NCI-H460 (cell line): ENCODE measurements around the gene HCN2. TPM values are rescaled to one million over a fixed set of nuclear protein-coding genes. Genes with fewer than 3 reads are reported as not detected.

Source experiments
- DNase-seq: peaks from one replicate; pipeline ENCODE4 v3.0.0-alpha.2; 2016; ENCODE audit warnings: low read depth; ENCODE audit errors: extremely low read depth
- total RNA-seq: library from RNA; depleted of rRNA; stranded (reverse); fragments of >200 nt; shearing (Covaris generic); gene quantifications from 2 replicates; pipeline ENCODE4 v1.2.3, GENCODE V29; 2014

The HCN2 gene
- total RNA-seq, 1 experiment from 2014 or later = 0.45 TPM

DNA sequence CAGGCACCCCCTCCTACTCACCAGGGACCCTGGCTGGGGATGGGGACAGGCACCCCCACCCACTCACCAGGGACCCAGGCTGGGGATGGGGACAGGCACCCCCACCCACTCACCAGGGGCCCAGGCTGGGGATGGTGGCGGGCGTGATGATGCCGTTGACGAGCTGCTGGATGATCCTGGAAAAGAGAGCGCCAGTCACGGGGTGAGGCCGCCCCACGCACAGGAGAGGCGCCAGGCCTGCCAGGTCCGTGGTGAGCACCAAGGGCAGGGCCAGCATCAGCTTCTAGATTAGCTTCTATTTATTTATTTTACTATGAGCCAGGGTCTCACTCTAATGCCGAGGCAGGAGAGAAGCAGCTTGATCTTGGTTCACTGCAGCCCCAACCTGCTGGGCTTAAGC lies 60.4 kb downstream of the HCN2 start:
- DNase-seq = no peak

DNA sequence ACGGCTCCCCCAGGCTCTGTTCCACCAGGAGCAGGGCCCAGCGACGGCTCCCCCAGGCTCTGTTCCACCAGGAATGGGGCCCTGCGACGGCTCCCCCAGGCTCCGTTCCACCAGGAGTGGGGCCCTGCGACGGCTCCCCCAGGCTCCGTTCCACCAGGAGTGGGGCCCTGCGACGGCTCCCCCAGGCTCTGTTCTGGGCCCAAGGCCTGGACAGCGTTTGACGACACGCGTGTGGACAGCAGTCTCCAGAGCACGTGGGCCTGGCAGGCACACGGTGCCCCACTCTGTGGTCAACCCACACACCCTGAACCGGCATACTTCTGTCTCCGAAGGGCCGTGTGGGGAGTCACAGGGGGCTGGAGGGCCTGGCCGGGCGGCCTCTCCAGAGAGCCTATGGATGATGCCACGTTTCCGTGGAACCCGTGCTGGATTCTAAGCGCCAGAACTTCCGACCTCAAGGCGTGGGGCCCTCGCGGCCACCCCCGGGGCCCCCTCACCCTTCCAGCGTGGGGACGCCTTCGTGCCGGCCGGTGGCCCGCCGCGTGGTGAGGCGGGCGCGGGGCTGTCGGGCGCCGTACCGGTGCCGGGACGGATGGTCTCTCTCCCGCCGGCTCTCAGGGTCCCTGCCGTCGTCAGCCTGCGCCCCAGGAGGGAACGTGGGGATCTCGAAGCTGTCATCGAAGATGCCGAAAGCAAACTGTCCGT lies 61.6 kb downstream of the HCN2 start:
- DNase-seq = no peak

DNA sequence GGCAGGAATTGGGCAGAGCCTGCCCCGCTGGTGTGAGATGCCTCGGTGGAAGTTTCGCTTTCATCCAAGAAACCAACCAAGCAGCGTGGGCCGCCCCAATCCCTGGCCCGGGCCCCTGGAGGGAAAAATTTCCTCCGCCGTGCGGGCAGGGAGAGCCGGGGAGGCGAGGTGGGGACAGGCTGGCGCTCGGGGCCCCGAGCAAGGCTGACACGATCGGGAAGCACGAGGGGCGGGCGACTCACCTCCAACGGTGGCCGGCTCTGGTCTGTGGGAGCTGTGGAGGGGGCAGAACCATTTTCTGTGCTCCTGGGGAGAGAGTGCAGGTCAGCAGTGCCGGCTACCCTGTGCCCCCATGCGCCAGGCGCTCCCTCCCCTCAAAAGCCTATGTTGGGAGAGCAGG lies 62.3 kb downstream of the HCN2 start:
- no peak for DNase-seq

GRCh38 chr19:652467-653389 lies 63.0 kb downstream of the HCN2 start:
- DNase-seq = no peak

- no peak for DNase-seq
Measured at GRCh38 chr19:653425-653824, 63.7 kb downstream of the HCN2 start.

- DNase-seq = no peak
Measured at GRCh38 chr19:655691-656090, 66.0 kb downstream of the HCN2 start.

GRCh38 chr19:656751-657559 lies 67.3 kb downstream of the HCN2 start:
- no peak for DNase-seq

GRCh38 chr19:657611-658010 lies 67.9 kb downstream of the HCN2 start:
- no peak for DNase-seq

DNA sequence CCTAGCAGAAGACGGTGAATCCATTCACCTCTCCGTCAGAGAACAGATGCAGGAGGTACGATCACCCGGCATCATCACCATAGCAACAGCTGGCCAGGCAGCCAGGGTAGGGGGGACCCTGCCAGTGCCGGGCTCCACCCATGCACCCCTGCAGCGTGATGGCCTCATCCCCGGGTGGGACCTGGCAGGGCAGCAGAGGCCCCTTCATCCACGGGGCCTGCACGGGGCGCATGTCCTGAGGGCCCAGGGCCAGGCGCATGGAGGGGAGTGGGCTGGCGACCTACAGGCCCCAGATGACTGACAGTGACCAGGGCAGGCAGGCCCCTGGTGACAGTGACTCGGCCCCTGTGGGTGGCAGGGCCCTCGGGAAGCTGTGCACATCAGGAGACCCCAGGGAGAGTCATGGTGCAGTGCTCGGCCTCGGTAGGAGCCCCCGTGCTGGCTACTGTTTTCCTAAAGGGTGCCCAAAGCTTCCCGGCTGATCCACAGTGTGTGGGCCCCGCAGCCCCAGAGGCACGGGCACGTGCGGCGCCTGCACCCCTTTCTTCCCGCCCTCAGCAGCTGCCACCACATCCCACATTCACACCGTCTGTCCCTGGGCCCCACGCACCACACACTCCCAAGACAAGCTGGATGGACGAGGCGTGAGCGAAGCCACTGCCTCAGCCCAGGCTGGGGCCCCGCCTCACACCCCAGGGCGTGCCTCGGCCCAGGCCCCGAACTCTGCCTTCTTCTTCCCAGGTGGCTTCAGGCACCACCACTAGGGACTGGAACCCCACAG lies 68.6 kb downstream of the HCN2 start:
- DNase-seq = no peak

DNA sequence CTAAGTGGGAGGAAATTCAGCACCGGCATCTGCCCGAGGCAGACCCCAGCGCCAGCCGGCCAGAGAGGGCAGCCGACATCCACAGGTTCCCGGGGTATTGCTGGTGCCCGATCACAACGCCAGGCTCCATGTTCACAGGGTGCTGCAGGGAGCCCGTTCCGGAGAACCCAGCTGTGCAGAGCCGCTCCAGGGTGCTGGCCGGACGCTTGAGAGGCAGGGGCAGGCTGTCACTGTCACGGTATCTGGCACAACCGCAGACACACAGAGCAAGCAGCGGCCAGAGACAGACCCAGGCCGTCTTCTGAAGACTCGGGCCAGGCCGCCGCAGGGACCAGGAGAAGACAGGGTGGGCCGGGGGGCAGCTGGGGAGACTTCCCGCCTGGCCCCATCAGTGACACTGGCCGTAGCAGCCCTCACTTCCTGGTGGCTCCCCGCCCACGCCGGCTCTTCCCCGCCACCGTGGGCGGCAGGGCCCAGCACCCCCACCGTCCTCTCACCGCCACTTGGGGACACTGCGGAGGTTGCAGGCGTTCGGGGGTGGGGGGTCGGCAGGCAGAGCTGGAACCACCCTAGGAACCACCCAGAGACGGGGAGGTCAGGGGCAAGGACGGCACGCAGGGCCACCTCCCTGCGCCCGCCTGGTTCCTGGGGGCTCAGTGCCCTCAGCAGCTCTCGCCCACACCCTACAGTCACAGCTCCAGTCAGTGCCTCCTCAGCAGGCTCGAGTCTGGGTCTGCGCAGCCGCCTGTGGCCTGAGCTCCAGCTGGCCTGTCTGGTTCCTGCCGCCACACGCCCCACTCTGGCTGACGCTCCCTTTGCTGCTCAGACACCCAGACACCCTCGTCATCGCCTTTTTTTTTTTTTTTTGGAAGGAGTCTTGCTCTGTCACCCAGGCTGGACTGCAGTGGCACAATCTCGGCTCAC lies 69.5 kb downstream of the HCN2 start:
- DNase-seq = no peak

DNA sequence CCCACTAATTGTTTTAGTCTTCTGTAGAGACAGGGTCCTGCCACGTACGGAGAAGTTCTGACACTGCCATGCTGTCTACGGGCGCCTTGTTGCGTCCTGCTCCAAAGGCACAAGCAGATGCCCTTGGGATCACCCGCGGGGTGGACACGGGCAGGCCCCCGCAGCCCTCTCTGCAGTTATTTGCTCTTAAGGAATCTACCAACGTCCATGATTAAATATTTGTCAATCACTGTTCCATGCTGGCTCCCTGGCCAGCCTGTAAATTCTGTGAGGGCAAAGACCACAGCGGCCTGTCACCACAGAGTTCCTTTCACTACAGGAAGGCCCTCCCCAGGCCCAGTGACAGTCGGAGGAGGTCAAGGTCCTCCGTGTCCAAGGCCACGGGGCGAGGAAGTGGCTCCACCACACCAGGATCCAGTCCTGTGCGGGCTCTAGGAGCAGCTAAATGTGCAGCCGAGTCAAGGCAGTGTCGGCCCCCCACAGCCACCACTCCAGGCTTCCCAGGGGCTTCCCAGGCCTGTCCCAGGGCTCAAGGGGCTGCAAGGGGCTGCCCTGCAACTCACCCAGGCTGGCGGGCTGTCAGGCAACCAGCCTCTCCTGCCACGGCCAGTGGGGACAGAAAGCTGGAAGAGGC lies 71.2 kb downstream of the HCN2 start:
- DNase-seq = no peak

DNA sequence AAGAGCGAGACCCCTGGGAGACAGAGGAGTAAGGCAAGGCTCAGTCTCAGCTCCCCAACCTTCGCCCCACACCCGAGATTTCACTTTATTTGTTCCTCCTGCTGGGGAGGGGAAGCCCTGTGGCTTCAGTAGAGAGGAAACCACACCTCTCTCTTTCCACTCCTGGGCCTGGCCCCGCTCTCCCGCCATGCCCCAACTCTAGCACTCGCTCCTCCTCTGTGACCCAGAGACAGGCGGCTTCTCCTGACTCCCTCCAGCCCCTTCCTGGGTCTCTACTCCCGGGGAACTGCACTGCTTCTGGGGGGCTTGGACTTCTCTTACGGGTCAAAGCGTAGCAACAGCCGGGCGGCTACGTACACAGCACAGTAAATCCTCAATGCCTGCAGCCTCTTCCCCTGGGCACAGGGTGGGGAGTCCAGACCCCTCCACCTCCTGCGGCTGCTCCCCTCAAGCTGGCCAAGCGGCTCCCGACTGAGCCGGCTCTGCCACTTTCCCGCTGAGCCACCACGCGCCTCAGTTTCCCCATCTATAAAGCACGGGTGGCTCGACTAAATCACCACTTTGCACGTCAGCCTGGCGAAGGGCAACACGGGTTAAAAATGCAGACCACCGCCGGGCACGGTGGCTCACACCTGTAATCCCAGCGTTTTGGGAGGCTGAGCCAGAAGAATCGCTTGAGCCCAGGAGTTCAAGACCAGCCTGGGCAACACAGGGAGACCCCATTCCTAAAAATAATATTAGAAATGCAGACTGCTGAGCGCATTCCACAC lies 71.9 kb downstream of the HCN2 start:
- no peak for DNase-seq

GRCh38 chr19:662207-662961 lies 72.7 kb downstream of the HCN2 start:
- DNase-seq = no peak

GRCh38 chr19:662962-663681 lies 73.4 kb downstream of the HCN2 start, which contains the start of gene RNF126:
Gene RNF126 (minus strand): TSS chr19:663214. CDS start chr19:663121, 93 bp downstream.
- DNase-seq = peak; percentile 80

GRCh38 chr19:663682-664117 lies 74.0 kb downstream of the HCN2 start:
- DNase-seq = no peak

DNA sequence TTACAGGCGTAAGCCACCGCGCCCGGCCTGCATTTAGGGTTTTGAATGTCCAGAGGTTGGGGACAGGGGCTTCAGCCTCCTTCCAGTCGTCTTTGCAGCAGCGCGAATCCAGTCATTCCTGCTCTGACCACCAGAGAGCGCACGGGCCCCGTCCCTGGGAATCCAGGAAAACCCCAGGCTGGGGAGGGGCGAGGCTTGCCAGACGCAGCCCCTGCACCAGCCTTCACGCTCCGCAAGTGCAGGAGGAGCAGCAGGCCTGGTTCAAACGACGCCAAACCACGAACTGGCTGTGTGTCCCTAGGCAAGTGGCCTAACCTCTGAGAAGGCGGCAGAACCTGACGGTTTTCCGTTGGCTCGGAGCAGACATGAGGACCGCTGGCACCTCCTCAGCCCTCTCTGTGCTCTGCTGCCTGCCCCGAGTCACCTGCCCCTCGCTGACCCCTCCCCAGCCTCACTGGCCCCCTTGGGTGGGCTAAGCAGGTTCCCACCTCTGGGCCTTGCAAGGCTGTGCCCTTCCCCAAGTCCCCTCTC lies 75.3 kb downstream of the HCN2 start:
- DNase-seq = peak; percentile 64
